Heart left ventricle (tissue), 16 donors: Measurements from ENCODE around the gene PTPRD. TPM values are rescaled to one million over a fixed set of nuclear protein-coding genes. Genes with fewer than 3 reads are reported as not detected.
A peak's percentile ranks its signal among the peaks of the same experiment; 100 is the strongest.

Experiments used
- ATAC-seq, 4 donors: fragments of 200-7000 bp; cut with Tn5 transposase; one replicate each; pipeline ENCODE4 v1.9.1; 2020 to 2022; ENCODE audit warnings: moderate library complexity in 4 of 4, mild to moderate bottlenecking in 3 of 4, moderate number of reproducible peaks in 1 of 4
- DNase-seq, 5 donors: peaks; one replicate each; pipeline ENCODE4 v3.0.0-alpha.2; 2020
- H3K27ac ChIP-seq, 12 donors: fragments of 200-600 bp; sonication (generic) in 4 of 12; one replicate each; pipeline versions ENCODE4 v1.5.0 to v1.8.0; 2016 to 2022; ENCODE audit warnings: mild to moderate bottlenecking in 2 of 12
- H3K27me3 ChIP-seq, 9 donors: fragments of 200-600 bp; sonication (generic) in 2 of 9; one replicate each; pipeline versions ENCODE4 v1.5.1 to v1.8.0; 2016 to 2022; ENCODE audit warnings: mild to moderate bottlenecking in 3 of 9
- H3K36me3 ChIP-seq, 9 donors: fragments of 200-600 bp; sonication (generic) in 2 of 9; one replicate each; pipeline versions ENCODE4 v1.5.0 to v1.8.0; 2018 to 2022; ENCODE audit warnings: mild to moderate bottlenecking in 2 of 9
- H3K4me1 ChIP-seq, 12 donors: fragments of 200-600 bp; sonication (generic) in 4 of 12; one replicate each; pipeline versions ENCODE4 v1.5.0 to v1.8.0; 2016 to 2022; ENCODE audit warnings: mild to moderate bottlenecking in 3 of 12
- H3K4me3 ChIP-seq, 12 donors: fragments of 200-600 bp; sonication (generic) in 4 of 12; one replicate each; pipeline versions ENCODE4 v1.5.0 to v1.8.0; 2017 to 2022; ENCODE audit warnings: mild to moderate bottlenecking in 9 of 12, moderate library complexity in 4 of 12
- H3K9me3 ChIP-seq, 12 donors: fragments of 200-600 bp; sonication (generic) in 4 of 12; one replicate each; pipeline versions ENCODE4 v1.5.0 to v1.8.0; 2016 to 2022; ENCODE audit warnings: mild to moderate bottlenecking in 1 of 12
- POLR2A ChIP-seq, 2 donors: fragments of 450-650 bp; IDR thresholded peaks; one replicate each; pipeline ENCODE4 v1.6.1; 2017; ENCODE audit warnings: antibody characterized with exemption in 2 of 2, mild to moderate bottlenecking in 2 of 2, moderate library complexity in 2 of 2
- WGBS, 4 donors: extraction: QIAGEN DNeasy Blood & Tissue Kit in 2 of 4; methylation state at CpG; one replicate each; pipeline versions ENCODE4 v1.1.5 to v1.1.7; 2013 to 2018; 5-methylcytosine and 5-hydroxymethylcytosine counted together
- intact Hi-C, 10 donors: fragments of 100-400 bp; cut with DNase I; formaldehyde crosslinking; loops; one replicate each; pipeline versions ENCODE4 v1.11.1 to v1.14.2; 2022
- polyA plus RNA-seq, 2 donors: library from polyadenylated mRNA; stranded (reverse); fragments of 200-250 nt; gene quantifications; one replicate each; pipeline ENCODE4 v1.2.3, GENCODE V29; 2013
- total RNA-seq, 9 donors: library from RNA; depleted of rRNA in 2 of 9; stranded (reverse); fragments of >200 nt in 2 of 9; fragmentation: NEBNext Ultra II Directional in 3 of 9; extraction: Animal tissue kit (Norgen Biotek cat#: 25700) in 3 of 9; gene quantifications; one replicate each; pipeline versions ENCODE4 v1.1.0 to v1.2.4, GENCODE V29; 2016 to 2023
- TF ChIP-seq, protein P1 (sequence below), 12 donors: fragments of 200-600 bp; sonication (generic) in 4 of 12; IDR thresholded peaks; one replicate each; pipeline versions ENCODE4 v1.5.0 to v1.8.0; 2018 to 2022; ENCODE audit warnings: antibody characterized with exemption in 12 of 12, mild to moderate bottlenecking in 5 of 12
- donor health status: ischemic (EF 13 %, LVEDD 7.1; RV severe dilation, severe dysfunction).
- donor health status: healthy with polysubstance abuse.
- donor health status: DM: no; HTN: yes; CAD: no.
- donor health status: DM: no; HTN: no; CAD: no.
- donor health status: ischemic (EF 25% LVEDD 6.9; RV normal size, moderate dysfunction).
- donor health status: ischemic (EF 25% LVEDD 5.7; RV mildly dilated, moderate dysfunction).
- donor health status: healthy.
- donor health status: DM: yes; HTN: yes; CAD: no.
- donor health status: ischemic (EF 35%, LVEDD 5.7; RV mildly dilated, moderate dysfunction).
- donor health status: nonischemic (EF 11% LVEDD 7.7; RV severe dilation, severe dysfunction).
- donor health status: DM: yes; HTN: yes; CAD: no.
- donor health status: PGD.
- donor health status: ischemic (EF 29% LVEDD 5.4; RV normal size, mild dysfunction).
- donor health status: nonischemic (EF 23%, LVEDD 6.1; RV moderate dilation, normal function).

Gene PTPRD
- total and polyA plus RNA-seq, 11 donors: 1.4 to 25.3 (median 15.1) TPM

GRCh38 chr9:9362332-9362731, 1250.5 kb downstream of the PTPRD start:
- no peak overlapping the region for H3K4me3 ChIP-seq
- H3K36me3 ChIP-seq: no peaks in the 10 kb centered on the region
- no peak overlapping the region for H3K27ac ChIP-seq
- H3K4me1 ChIP-seq: no peaks in the 10 kb centered on the region
- WGBS, 4 donors: 68 to 74% (median 71%) methylated on average over 2 of the region's 2 CpGs
- H3K27me3 ChIP-seq: no peaks in the 10 kb centered on the region
- H3K9me3 ChIP-seq: no peaks in the 10 kb centered on the region
- intact Hi-C loops: no loop called here
- TF ChIP-seq, protein P1, sequence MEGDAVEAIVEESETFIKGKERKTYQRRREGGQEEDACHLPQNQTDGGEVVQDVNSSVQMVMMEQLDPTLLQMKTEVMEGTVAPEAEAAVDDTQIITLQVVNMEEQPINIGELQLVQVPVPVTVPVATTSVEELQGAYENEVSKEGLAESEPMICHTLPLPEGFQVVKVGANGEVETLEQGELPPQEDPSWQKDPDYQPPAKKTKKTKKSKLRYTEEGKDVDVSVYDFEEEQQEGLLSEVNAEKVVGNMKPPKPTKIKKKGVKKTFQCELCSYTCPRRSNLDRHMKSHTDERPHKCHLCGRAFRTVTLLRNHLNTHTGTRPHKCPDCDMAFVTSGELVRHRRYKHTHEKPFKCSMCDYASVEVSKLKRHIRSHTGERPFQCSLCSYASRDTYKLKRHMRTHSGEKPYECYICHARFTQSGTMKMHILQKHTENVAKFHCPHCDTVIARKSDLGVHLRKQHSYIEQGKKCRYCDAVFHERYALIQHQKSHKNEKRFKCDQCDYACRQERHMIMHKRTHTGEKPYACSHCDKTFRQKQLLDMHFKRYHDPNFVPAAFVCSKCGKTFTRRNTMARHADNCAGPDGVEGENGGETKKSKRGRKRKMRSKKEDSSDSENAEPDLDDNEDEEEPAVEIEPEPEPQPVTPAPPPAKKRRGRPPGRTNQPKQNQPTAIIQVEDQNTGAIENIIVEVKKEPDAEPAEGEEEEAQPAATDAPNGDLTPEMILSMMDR (IDR thresholded peaks at IDR 0.05): no peak
- TF ChIP-seq POLR2A (IDR thresholded peaks at IDR 0.05): no peak
- ATAC-seq (no peak), DNase-seq (no peak)

DNA sequence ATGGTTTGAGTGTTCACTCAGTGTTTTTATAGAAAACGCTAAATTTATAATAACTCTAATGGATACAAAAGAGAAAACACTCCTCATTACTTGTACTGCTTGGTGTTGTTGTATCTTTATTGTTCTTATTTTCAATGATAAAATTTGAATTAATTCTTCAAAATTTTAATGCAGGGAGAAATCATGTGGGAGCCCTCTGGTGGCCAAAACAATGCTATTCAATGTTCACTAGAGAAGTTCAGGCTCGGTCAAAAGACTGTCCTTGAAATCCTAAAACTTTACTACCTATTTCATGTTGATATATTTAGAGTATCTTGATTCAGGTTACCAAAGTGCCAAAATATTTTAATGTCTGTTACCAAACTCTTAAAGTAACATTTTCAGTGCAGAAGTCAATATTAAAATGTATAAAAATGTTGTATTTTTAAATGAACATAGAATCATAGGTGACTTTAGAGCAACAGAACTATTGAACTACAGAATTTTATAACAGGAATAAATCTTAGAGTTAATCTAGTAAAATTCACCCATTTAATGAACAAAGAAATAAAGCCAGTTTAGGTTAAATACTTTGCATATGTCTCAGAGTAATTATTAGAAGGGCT, 1259.8 kb downstream of the PTPRD start:
- Histone ChIP-seq H3K27ac (no peak overlapping the region), H3K9me3 (no peaks in the 10 kb centered on the region), H3K27me3 (no peaks in the 10 kb centered on the region), H3K4me3 (no peak overlapping the region), H3K4me1 (no peaks in the 10 kb centered on the region), H3K36me3 (no peaks in the 10 kb centered on the region)
- ATAC-seq (no peak), DNase-seq (no peak)
- WGBS, 4 donors: 18 to 33% (median 25%) methylated on average over 2 of the region's 2 CpGs
- intact Hi-C loops: no loop called here
- TF ChIP-seq, protein P1 (IDR thresholded peaks at IDR 0.05): peak; percentile 23 to 65 (median 50)
- TF ChIP-seq POLR2A (IDR thresholded peaks at IDR 0.05): no peak

DNA sequence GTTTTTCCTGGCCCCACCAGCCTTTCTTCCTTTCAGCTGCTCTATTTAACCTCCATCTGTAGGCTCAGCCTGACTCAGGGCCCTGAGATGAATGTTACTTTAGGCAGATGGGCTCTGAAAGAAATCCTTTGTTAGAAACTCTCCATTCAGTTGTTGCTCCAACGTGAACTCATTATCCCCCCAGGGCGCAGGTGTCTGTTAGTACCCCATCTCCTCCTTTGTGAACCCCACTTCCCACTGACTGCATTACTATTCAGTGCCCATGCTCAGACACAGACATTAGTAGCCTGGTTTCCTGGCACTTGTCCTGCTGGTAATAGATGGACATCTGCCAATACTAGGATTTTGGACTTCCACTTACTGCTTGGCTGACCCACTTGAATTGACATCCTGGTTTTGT, 1271.6 kb downstream of the PTPRD start:
- DNase-seq (no peak), ATAC-seq (no peak)
- intact Hi-C loops: no loop called here
- no peaks in the 10 kb centered on the region for H3K9me3 ChIP-seq
- no peaks in the 10 kb centered on the region for H3K27me3 ChIP-seq
- 69 to 89% (median 83%) methylated on average over 2 of the region's 2 CpGs for WGBS, 4 donors
- no peaks in the 10 kb centered on the region for H3K36me3 ChIP-seq
- TF ChIP-seq, protein P1 (IDR thresholded peaks at IDR 0.05): no peak
- no peak for TF ChIP-seq POLR2A (IDR thresholded peaks at IDR 0.05)
- no peak overlapping the region for H3K27ac ChIP-seq
- H3K4me3 ChIP-seq: no peak overlapping the region
- no peaks in the 10 kb centered on the region for H3K4me1 ChIP-seq

GRCh38 chr9:9337129-9337528, 1275.7 kb downstream of the PTPRD start:
- H3K4me1 ChIP-seq: no peaks in the 10 kb centered on the region
- H3K9me3 ChIP-seq: no peaks in the 10 kb centered on the region
- no peak for TF ChIP-seq POLR2A (IDR thresholded peaks at IDR 0.05)
- TF ChIP-seq, protein P1 (IDR thresholded peaks at IDR 0.05): no peak
- H3K27me3 ChIP-seq: no peaks in the 10 kb centered on the region
- no peak overlapping the region for H3K4me3 ChIP-seq
- no peak for ATAC-seq
- no peak overlapping the region for H3K27ac ChIP-seq
- intact Hi-C loops: no loop called here
- DNase-seq: no peak
- H3K36me3 ChIP-seq: no peaks in the 10 kb centered on the region
